ENCODE measurements around the gene CREBBP.

CREBBP gene

DNA sequence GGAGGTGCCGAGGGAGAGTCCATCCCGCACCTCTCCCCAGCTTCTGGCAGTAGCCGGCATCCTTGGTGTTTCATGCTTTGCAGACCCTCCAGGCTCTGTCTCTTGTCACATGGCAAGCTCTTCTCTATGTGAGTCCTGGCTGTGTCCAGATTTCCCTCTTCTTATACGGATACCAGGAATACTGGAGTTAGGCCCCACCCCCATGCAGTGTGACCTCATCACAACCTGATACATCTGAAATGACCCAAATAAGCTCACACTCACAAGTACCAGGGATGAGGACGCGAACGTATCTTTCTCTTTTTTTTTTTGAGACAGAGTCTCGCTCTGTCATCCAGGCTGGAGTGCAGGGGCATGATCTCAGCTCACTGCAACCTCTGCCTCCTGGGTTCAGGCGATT lies 186.5 kb downstream of the CREBBP start:
- H3K4me3 ChIP-seq (ENCODE audit: low read length), result no peak overlapping the region
- TF ChIP-seq ZNF274 (IDR thresholded peaks at IDR 0.05; ENCODE audit: low read depth, low read length), result no peak

DNA sequence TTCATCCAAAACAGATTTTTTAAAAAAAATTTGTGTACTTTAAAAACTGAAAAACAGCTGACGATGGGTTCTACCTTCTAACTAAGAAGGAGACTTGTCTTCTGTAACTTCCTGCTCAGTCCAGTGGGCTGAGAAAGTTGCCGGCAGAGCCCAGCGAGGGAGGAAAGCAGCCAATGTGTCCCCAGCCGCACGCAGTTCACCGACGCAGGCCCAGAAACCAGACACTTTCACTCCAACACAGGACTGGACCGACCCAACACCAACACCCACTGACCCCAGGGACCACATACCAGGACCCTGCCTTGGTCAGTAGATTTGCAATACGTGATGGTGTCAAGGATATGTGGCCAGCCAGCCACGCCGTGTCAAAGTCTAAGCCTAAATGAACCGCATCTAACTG lies 188.8 kb downstream of the CREBBP start:
- H3K4me3 ChIP-seq (ENCODE audit: low read length), result no peak overlapping the region
- no peak for TF ChIP-seq ZNF274 (IDR thresholded peaks at IDR 0.05; ENCODE audit: low read depth, low read length)

DNA sequence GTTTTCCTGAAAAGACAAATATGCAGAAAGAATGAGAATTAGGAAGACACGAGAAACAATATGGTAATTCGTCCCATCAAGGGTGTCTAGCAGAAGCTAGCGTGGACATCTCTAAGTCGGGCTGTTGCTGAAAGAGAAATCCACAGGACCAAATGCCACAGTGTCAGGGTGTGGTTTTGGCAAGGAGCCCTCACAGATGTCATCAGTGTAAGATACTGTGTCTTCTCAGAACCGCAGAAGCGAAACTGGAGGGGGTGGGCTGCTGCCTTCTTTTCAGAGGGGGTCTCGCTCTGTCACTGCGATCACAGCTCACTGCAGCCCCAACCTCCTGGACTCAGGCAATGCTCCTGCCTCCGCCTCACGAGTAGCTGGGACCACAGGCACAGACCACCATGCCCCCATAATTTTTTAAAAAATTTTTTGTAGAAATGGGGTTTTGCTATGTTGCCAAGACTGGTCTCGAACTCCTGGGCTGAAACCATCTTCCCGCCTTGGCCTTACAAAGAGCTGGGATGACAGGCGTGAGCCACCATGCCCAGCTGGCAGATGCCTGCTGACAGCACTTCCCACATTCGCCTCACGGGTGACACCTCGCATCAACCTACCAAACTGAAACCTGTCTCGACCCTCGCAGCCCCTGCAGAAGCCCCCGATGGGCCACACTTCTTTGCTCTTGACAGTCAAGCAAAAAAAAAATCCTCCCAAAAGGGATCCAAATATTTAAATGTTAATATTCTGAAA lies 189.4 kb downstream of the CREBBP start:
- TF ChIP-seq ZNF274 (IDR thresholded peaks at IDR 0.05; ENCODE audit: low read depth, low read length), result no peak
- H3K4me3 ChIP-seq (ENCODE audit: low read length), result no peak overlapping the region

DNA sequence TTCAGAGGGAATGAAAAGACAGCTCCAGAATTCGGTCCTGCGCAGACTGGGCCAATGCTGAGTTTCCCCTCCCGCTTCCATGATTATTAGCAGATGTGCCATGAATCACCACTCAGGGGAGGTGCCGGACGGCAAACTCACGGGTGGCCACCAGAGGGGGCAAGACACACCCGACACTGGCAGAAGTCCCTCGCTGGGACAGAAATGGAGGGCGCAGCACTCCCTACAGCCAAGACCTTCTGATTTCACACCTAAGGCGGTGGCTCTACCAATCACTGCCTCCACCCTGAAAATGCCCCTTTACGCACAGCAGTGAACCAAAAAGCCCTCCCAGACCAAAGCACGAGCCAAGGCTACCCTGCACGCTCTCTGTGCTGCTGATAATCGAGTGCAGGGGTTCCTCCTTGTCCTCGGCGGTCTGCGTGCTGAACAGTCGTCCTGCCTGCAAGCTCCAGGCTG lies 190.0 kb downstream of the CREBBP start:
- no peak for TF ChIP-seq ZNF274 (IDR thresholded peaks at IDR 0.05; ENCODE audit: low read depth, low read length)
- no peak overlapping the region for H3K4me3 ChIP-seq (ENCODE audit: low read length)

DNA sequence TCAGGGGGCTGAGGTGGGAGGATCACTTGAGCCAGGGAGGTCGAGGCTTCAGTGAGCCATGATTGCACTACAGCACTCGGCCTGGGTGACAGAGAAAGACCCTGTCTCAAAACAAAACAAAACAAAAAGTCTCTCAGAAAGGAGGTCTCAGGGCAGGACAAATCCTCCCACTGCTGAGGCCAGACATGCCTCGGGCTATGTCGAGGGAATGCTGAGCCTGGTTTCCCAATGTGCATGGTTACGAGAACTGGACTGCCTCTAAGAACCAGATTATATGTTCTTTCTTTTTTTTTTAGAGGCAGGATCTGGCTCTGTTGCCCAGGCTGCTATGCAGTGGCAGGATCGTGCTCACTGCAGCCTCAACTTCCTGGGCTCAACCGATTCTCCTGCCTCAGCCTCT lies 190.8 kb downstream of the CREBBP start:
- no peak for TF ChIP-seq ZNF274 (IDR thresholded peaks at IDR 0.05; ENCODE audit: low read depth, low read length)
- H3K4me3 ChIP-seq (ENCODE audit: low read length), result no peak overlapping the region

DNA sequence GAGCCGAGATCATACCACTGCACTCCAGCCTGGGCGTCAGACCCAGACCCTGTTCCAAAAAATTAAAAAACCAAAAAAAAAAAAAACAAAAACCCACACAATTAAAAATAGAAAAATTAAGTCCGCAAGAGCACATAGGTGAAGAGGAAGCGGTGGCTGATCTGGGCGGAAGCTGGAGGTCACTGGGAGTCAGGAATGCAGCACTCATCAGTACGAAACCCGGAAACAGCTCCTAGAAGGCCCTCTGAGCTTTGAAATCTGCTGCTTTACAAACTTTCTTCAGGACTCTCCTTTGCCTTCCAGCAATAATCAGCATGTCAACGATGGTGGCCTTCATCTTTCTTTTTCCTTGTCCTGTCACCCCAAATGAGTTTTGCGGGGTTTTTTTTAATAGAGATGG lies 192.7 kb downstream of the CREBBP start:
- no peak overlapping the region for H3K4me3 ChIP-seq (ENCODE audit: low read length)
- no peak for TF ChIP-seq ZNF274 (IDR thresholded peaks at IDR 0.05; ENCODE audit: low read depth, low read length)

DNA sequence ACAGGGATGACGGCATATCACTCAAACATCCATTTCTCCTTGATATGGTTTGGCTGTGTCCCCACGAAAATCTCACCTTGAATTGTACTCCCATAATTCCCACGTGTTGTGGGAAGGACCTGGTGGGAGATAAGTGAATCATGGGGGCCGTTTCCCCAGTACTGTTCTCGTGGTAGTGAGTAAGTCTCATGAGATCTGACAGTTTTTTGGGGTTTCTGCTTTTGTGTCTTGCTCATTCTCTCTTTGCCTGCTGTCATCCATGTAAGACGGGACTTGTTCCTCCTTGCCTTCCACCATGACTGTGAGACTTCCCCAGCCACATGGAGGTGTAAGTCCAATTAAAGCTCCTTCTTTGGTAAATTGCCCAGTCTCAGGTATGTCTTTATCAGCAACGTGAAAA lies 193.5 kb downstream of the CREBBP start:
- TF ChIP-seq ZNF274 (IDR thresholded peaks at IDR 0.05; ENCODE audit: low read depth, low read length), result no peak

DNA sequence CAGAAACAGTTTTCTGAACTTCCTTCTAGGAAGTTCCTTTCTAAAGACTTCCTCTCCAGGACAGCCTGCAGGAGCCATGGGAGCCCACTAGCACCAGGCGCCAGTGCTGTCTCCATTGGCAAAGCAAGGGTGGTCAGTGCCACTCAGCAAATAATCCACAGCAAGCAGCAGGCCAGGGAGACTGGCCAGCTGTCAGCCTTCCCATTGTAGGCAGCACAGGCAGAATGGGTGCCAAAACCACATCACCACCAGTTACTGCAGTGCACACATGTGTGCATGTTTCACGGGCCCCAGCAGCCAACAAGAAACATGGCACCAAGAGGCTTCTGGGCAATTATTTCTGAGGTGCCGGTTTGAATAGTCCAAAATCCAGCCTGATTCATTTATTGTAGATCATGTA lies 199.3 kb downstream of the CREBBP start:
- no peak for TF ChIP-seq ZNF274 (IDR thresholded peaks at IDR 0.05; ENCODE audit: low read depth, low read length)
- no peak overlapping the region for H3K4me3 ChIP-seq (ENCODE audit: low read length)

More for the DNA sequence above, 193.5 kb downstream of the CREBBP start:
- no peak overlapping the region for H3K4me3 ChIP-seq (ENCODE audit: low read length)

DNA sequence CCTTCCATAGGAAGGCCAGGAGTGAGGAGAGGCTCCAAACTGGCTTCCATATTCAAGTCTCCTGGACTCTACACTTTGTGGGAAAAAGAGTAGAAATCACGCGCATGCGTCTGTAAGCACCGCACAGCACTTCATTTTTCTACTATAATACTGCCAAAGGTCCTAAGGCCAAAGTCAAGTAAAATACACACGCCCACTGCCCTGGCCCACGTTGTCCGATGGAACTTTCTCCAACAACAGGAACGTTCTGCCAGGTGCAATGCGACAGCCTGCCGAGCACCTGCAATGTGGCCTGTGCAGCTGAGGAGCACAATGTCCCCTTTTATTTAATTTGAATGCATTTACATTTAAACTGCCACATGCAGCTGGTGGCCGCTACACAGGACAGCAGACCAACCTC lies 202.5 kb downstream of the CREBBP start:
- no peak overlapping the region for H3K4me3 ChIP-seq (ENCODE audit: low read length)
- TF ChIP-seq ZNF274 (IDR thresholded peaks at IDR 0.05; ENCODE audit: low read depth, low read length), result no peak

DNA sequence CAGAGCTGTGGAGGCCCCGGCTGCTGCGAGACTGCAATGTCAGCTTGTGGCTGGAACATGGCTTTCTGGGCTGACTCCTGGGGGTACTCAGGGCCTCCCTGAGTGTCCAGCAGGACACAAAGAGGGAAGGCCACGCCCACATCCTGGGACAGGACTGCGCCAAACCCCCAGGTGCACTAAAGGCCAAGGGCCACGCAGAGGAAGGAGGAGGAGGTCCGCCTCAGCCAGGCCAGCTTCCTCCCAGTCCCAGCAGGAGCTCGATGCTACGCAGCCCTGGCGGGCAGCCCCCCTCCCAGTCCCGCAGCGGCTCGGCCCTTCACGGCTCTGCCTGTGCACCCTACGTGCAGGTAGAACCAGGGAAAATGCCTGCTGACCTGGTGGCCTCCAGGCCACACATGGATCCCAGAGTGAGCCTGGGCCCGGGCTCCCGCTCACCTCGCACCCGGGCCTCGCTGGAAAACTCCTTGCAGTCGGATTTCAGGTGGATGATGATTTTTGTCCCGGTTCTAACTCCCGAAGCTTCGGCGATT lies 204.8 kb downstream of the CREBBP start:
- TF ChIP-seq ZNF274 (IDR thresholded peaks at IDR 0.05; ENCODE audit: low read depth, low read length), result no peak
- H3K4me3 ChIP-seq (ENCODE audit: low read length), result no peak overlapping the region

Measured in GM08714 (cell line).